SK-N-MC (cell line): ENCODE data around the gene SWI5.

ENCODE experiments used
- DNase-seq: peaks from one replicate; pipeline ENCODE4 v3.0.0-alpha.2; 2011; ENCODE audit warnings: low read depth, low spot score
- H3K27ac ChIP-seq: fragments of 200-600 bp; sonication (generic); 2 replicates; pipeline ENCODE4 v1.5.1; 2016; ENCODE audit warnings: mixed run types
- H3K36me3 ChIP-seq: fragments of 200-600 bp; sonication (generic); 2 replicates; pipeline ENCODE4 v1.6.1; 2017; ENCODE audit warnings: antibody characterized with exemption, low read length, mixed read lengths; ENCODE audit not compliant: insufficient read depth
- H3K4me3 ChIP-seq: fragments of 200-600 bp; sonication (generic); 2 replicates; pipeline ENCODE4 v1.5.1; 2016
- H3K9ac ChIP-seq: fragments of 200-600 bp; sonication (generic); 2 replicates; pipeline ENCODE4 v1.8.0; 2017; ENCODE audit warnings: mixed run types, mixed read lengths; ENCODE audit not compliant: insufficient read length
- H3K9me3 ChIP-seq: fragments of 200-600 bp; sonication (generic); 2 replicates; pipeline ENCODE4 v1.6.1; 2017; ENCODE audit warnings: low read depth, mild to moderate bottlenecking, antibody characterized with exemption, low read length, moderate library complexity, mixed read lengths
- EZH2 ChIP-seq: fragments of 200-600 bp; sonication (generic); IDR thresholded peaks from one replicate; pipeline ENCODE4 v1.6.1; 2017; ENCODE audit warnings: antibody characterized with exemption
- FOXP2 ChIP-seq: optimal IDR thresholded peaks from 2 replicates; pipeline ENCODE3; 2011; ENCODE audit warnings: mild to moderate bottlenecking, moderate library complexity; ENCODE audit not compliant: insufficient read depth; ENCODE audit errors: extremely low read length, control extremely low read depth
- POLR2AphosphoS5 ChIP-seq: IDR thresholded peaks from 2 replicates; pipeline ENCODE4 v1.6.1; 2012; ENCODE audit warnings: mild to moderate bottlenecking, low read depth, low read length, borderline replicate concordance

SWI5 gene

DNA sequence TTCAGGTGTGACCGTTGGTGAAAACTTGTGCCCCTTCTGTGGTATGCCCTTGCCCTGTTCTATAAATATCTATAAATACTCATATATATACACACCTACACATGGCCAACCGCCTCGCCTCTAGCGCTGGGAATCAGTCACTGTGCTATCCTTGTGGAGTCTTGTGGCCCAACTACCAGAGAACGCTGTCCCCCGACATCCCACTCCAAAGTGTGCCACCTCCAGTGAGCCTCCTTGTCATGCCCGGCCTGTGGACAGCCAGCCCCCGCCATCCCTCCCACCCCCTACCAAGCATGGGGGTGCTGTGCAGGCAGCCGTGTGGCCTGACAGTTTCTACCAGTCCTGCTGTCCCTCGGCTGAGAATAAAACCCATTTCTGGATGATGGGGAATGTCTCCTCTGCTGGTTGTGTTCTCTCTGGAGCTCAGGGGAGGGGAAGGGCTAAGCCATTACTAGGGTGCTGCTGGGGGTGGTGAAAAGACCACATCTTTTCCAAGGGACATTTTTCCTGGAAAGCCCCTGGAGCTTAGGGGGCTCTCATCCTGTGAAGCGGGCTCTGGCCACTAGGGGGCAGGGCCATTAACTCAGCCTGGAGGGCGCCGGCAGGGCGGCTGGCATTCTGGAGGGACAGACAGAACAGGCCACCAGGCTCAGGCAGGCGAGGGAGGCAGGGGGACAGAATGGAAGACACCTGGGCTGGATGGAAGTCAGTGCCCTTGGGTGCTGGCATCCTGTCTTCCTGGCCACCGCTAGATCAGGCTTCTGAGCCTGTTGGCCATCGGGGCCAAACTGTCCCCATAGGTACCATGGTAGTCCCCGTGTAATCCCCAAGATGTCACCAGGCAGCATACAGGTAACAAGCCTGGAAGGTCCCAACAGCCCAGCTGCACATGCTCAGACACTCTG is 21.0 kb upstream of the SWI5 start:
- TF ChIP-seq POLR2AphosphoS5 (no peak), EZH2 (no peak), FOXP2 (no peak)
- DNase-seq = no peak
- no peak overlapping the region for H3K4me3 ChIP-seq
- peaks cover 22% of the 10 kb centered on the region; the same call in 1 of the 2 replicates for H3K36me3 ChIP-seq
- H3K9ac ChIP-seq = no peak overlapping the region
- no peaks in the 10 kb centered on the region for H3K9me3 ChIP-seq
- H3K27ac ChIP-seq = no peak overlapping the region

DNA sequence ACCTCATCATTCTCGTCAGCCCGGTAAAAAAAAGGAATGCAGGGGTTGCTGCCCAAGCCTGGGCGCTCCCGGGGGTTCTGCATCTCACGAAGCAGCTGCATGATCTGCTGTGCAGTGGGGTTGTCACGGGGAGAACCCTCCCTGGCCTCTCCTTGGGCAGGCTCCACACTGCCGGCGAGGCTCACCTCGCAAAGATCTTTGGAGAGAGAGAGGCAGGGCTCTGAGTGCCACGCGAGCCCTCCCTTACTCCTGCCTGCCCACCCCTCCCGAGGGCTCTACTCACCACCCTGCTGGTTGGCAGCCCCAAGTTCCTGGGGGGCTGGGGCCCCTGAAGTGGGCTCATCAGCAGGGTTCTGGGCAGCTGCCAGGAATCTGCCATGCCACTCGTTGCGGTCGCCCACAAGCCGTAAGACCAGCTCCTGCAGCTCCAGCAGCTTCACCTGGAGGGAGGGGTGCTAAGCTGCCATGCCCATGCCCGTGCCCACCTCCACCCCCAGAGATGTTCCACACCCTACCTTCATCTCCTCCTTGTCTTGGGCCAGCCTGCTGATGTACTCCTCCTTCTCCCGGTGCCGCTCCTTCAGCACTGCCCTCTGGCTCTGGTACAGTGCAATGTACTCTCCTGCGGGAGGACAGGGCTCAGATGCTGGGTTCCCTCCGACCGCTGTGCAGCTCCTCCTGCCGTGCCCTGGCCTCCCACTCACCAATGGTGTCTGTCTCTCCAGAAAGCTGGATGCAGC is 18.8 kb upstream of the SWI5 start:
- peaks cover 22% of the 10 kb centered on the region; the same call in 1 of the 2 replicates for H3K36me3 ChIP-seq
- H3K27ac ChIP-seq = no peak overlapping the region; the same call in 1 of the 2 replicates
- TF ChIP-seq FOXP2 = no peak
- no peak for TF ChIP-seq POLR2AphosphoS5
- TF ChIP-seq EZH2 = no peak
- no peak for DNase-seq
- no peaks in the 10 kb centered on the region for H3K9me3 ChIP-seq
- no peak overlapping the region for H3K4me3 ChIP-seq
- no peak overlapping the region for H3K9ac ChIP-seq

DNA sequence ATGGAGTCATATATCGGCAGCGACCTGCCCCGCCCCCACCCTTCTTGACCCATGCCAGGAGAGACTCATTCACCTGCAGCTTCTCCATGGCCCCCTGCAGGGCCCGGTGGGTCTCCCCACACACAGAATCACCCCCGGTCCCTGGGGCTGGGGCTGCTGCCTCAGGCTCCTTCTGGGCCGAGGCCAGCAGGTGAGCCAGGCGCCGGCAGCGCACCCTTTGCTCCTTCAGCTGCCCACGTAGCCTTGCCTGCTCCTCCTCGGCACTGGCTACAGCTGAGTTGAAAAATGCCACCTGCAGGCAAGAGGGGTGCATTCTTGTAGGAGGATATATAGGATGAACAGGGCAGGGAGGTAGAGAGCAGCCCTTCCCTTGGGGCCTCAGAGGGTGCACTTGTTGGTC is 18.2 kb upstream of the SWI5 start:
- Histone ChIP-seq H3K36me3 (peaks cover 26% of the 10 kb centered on the region; the same call in 1 of the 2 replicates), H3K9ac (no peak overlapping the region), H3K4me3 (no peak overlapping the region), H3K9me3 (no peaks in the 10 kb centered on the region), H3K27ac (no peak overlapping the region)
- no peak for DNase-seq
- TF ChIP-seq FOXP2 = no peak
- TF ChIP-seq POLR2AphosphoS5 = no peak
- no peak for TF ChIP-seq EZH2

- H3K9me3 ChIP-seq = no peaks in the 10 kb centered on the region
- no peak for TF ChIP-seq EZH2
- TF ChIP-seq POLR2AphosphoS5 = no peak
- no peak for TF ChIP-seq FOXP2
- no peak overlapping the region for H3K27ac ChIP-seq
- H3K36me3 ChIP-seq = peaks cover 26% of the 10 kb centered on the region; the same call in 1 of the 2 replicates
- no peak overlapping the region for H3K9ac ChIP-seq
- DNase-seq = no peak
- no peak overlapping the region for H3K4me3 ChIP-seq
Observed at GRCh38 chr9:128258326-128258725, 17.8 kb upstream of the SWI5 start.

DNA sequence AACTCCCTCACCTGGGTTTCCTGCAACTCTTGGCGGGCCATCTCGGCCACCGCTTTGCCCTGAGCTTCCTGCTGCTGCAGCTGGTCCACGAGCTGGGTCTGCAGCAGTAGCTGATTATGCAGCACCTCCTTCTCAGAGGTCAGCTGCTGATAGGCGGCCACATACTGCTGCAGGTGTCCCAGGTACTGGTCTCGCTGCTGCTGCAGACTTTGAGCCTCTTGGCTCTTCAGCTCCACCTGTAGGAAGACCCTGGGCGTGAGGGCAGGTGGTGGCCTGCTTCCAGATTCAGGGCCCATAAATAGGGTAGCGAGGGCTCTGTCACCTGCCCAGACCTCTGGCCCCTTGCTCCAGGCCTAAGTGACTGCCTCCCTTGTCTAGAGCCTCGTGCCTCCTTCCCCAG is 16.9 kb upstream of the SWI5 start:
- H3K4me3 ChIP-seq = no peak overlapping the region
- no peaks in the 10 kb centered on the region for H3K9me3 ChIP-seq
- H3K27ac ChIP-seq = no peak overlapping the region
- no peak for DNase-seq
- TF ChIP-seq FOXP2 (no peak), POLR2AphosphoS5 (no peak), EZH2 (no peak)
- H3K9ac ChIP-seq = no peak overlapping the region
- peaks cover 26% of the 10 kb centered on the region; the same call in 1 of the 2 replicates for H3K36me3 ChIP-seq

DNA sequence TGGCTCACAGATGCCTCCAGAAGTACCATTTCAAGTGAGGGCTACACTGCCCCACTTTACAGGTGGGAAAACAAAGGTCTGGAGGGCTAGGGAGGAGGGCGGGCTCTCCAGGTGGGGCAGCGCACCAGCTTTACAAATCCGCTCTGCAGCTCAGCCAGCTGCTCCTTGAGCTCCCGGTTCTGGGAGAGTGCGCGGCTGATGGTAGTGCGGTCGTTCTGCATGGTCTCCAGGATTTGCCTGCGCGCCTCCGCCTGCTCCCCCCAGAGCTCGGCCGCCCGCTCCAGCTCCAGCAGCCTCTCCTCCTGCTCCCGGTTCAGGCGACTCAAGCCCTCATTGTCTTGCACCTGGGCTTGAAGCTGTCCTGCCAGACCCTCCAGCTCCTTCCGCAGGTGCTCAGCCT is 15.7 kb upstream of the SWI5 start:
- no peak for DNase-seq
- no peak overlapping the region for H3K9ac ChIP-seq
- no peak overlapping the region for H3K27ac ChIP-seq
- H3K36me3 ChIP-seq = peaks cover 26% of the 10 kb centered on the region; the same call in 1 of the 2 replicates
- H3K4me3 ChIP-seq = no peak overlapping the region
- no peaks in the 10 kb centered on the region for H3K9me3 ChIP-seq
- no peak for TF ChIP-seq EZH2
- TF ChIP-seq POLR2AphosphoS5 = no peak
- TF ChIP-seq FOXP2 = no peak

- no peak overlapping the region for H3K27ac ChIP-seq
- H3K4me3 ChIP-seq = no peak overlapping the region
- H3K36me3 ChIP-seq = peaks cover 20% of the 10 kb centered on the region; the same call in 1 of the 2 replicates
- no peaks in the 10 kb centered on the region for H3K9me3 ChIP-seq
- no peak for DNase-seq
- TF ChIP-seq EZH2 (no peak), FOXP2 (no peak), POLR2AphosphoS5 (no peak)
- H3K9ac ChIP-seq = no peak overlapping the region
Observed at GRCh38 chr9:128262687-128263086, 13.4 kb upstream of the SWI5 start.

- Histone ChIP-seq H3K36me3 (peaks cover 5% of the 10 kb centered on the region; the same call in 1 of the 2 replicates), H3K27ac (no peak overlapping the region), H3K9ac (no peak overlapping the region)
Observed at GRCh38 chr9:128265348-128265847, 10.7 kb upstream of the SWI5 start.

More at GRCh38 chr9:128265348-128265847, 10.7 kb upstream of the SWI5 start:
- H3K4me3 ChIP-seq = no peak overlapping the region
- no peaks in the 10 kb centered on the region for H3K9me3 ChIP-seq
- TF ChIP-seq POLR2AphosphoS5 (no peak), FOXP2 (no peak), EZH2 (no peak)
- no peak for DNase-seq
